DOHH2 (cell line): Measurements from ENCODE around the gene STARD9.

Source experiments
- H3F3A ChIP-seq: fragments of 200-600 bp; sonication (generic), shearing (Covaris generic); 2 replicates; pipeline ENCODE4 v1.6.0; 2016; ENCODE audit warnings: antibody characterized with exemption, mild to moderate bottlenecking; ENCODE audit not compliant: control insufficient read depth, insufficient read depth
- H3K27ac ChIP-seq: fragments of 200-600 bp; sonication (generic); 2 replicates; pipeline ENCODE4 v1.5.1; 2014; ENCODE audit warnings: low read depth, mild to moderate bottlenecking, low read length, moderate library complexity
- H3K27me3 ChIP-seq: fragments of 200-600 bp; sonication (generic); 2 replicates; pipeline ENCODE4 v1.6.1; 2014; ENCODE audit warnings: mild to moderate bottlenecking, low read length, mixed read lengths; ENCODE audit not compliant: control insufficient read depth
- H3K36me3 ChIP-seq: fragments of 200-600 bp; sonication (generic); 2 replicates; pipeline ENCODE4 v1.6.1; 2014; ENCODE audit warnings: mild to moderate bottlenecking, low read length, moderate library complexity, mixed read lengths; ENCODE audit not compliant: control insufficient read depth
- H3K4me1 ChIP-seq: fragments of 200-600 bp; sonication (generic); 2 replicates; pipeline ENCODE4 v1.6.1; 2014; ENCODE audit warnings: mild to moderate bottlenecking, low read length, mixed read lengths; ENCODE audit not compliant: control insufficient read depth
- H3K4me2 ChIP-seq: fragments of 200-600 bp; sonication (generic); 2 replicates; pipeline ENCODE4 v1.6.0; 2014; ENCODE audit warnings: mild to moderate bottlenecking, low read length, moderate library complexity
- H3K4me3 ChIP-seq: fragments of 200-600 bp; sonication (generic); 2 replicates; pipeline ENCODE4 v1.5.1; 2014; ENCODE audit warnings: mild to moderate bottlenecking, low read length, mixed read lengths
- H3K79me2 ChIP-seq: fragments of 200-600 bp; sonication (generic); 2 replicates; pipeline ENCODE4 v1.6.1; 2014; ENCODE audit warnings: mild to moderate bottlenecking, low read length, mixed read lengths; ENCODE audit not compliant: control insufficient read depth
- H3K9me2 ChIP-seq: fragments of 200-600 bp; sonication (generic); replicated peaks from 2 replicates; pipeline ENCODE4 v1.6.1; 2014; ENCODE audit warnings: mild to moderate bottlenecking, low read length, mixed read lengths; ENCODE audit not compliant: control insufficient read depth
- H3K9me3 ChIP-seq: fragments of 200-600 bp; sonication (generic); 2 replicates; pipeline ENCODE4 v1.6.1; 2014; ENCODE audit warnings: antibody characterized with exemption, low read length, mixed read lengths; ENCODE audit not compliant: control insufficient read depth, insufficient read depth
- H4K20me1 ChIP-seq: fragments of 200-600 bp; sonication (generic); 2 replicates; pipeline ENCODE4 v1.6.0; 2014; ENCODE audit warnings: low read depth, mild to moderate bottlenecking, antibody characterized with exemption, low read length, moderate library complexity; ENCODE audit not compliant: control insufficient read depth, insufficient read depth
- CTCF ChIP-seq: fragments of 200-600 bp; sonication (generic); IDR thresholded peaks from one replicate; pipeline ENCODE4 v1.5.1; 2014; ENCODE audit warnings: antibody characterized with exemption, mild to moderate bottlenecking, low read depth, low read length; ENCODE audit not compliant: poor library complexity, severe bottlenecking
- EZH2phosphoT487 ChIP-seq: fragments of 200-600 bp; sonication (generic); IDR thresholded peaks from 2 replicates; pipeline ENCODE4 v1.6.1; 2017; ENCODE audit warnings: borderline replicate concordance, mild to moderate bottlenecking, antibody characterized with exemption, low read length, moderate library complexity, mixed read lengths

The STARD9 gene

GRCh38 chr15:42694398-42694797, 119.0 kb downstream of the STARD9 start:
- H3K4me2 ChIP-seq: no peak overlapping the region
- no peaks in the 10 kb centered on the region for H3K4me1 ChIP-seq
- no peak overlapping the region for H3K27ac ChIP-seq
- TF ChIP-seq CTCF (no peak), EZH2phosphoT487 (no peak)
- H3K27me3 ChIP-seq: no peaks in the 10 kb centered on the region
- H4K20me1 ChIP-seq: no peaks in the 10 kb centered on the region
- H3F3A ChIP-seq: no peaks in the 10 kb centered on the region
- H3K9me3 ChIP-seq: no peaks in the 10 kb centered on the region
- H3K9me2 ChIP-seq: no peaks in the 10 kb centered on the region
- H3K36me3 ChIP-seq: no peaks in the 10 kb centered on the region
- H3K4me3 ChIP-seq: no peak overlapping the region
- no peaks in the 10 kb centered on the region for H3K79me2 ChIP-seq

GRCh38 chr15:42695527-42696071, 120.2 kb downstream of the STARD9 start:
- Histone ChIP-seq H3K79me2 (no peaks in the 10 kb centered on the region), H3K9me3 (no peaks in the 10 kb centered on the region), H4K20me1 (no peaks in the 10 kb centered on the region), H3F3A (no peaks in the 10 kb centered on the region), H3K27ac (no peak overlapping the region), H3K4me3 (no peak overlapping the region), H3K36me3 (no peaks in the 10 kb centered on the region), H3K4me2 (no peak overlapping the region), H3K9me2 (no peaks in the 10 kb centered on the region), H3K4me1 (no peaks in the 10 kb centered on the region), H3K27me3 (no peaks in the 10 kb centered on the region)
- TF ChIP-seq EZH2phosphoT487 (no peak), CTCF (no peak)

GRCh38 chr15:42696626-42697025, 121.2 kb downstream of the STARD9 start:
- Histone ChIP-seq H3K9me2 (no peaks in the 10 kb centered on the region), H4K20me1 (no peaks in the 10 kb centered on the region), H3K27ac (no peak overlapping the region), H3K4me3 (no peak overlapping the region), H3K27me3 (no peaks in the 10 kb centered on the region), H3K36me3 (no peaks in the 10 kb centered on the region), H3K4me1 (no peaks in the 10 kb centered on the region), H3F3A (no peaks in the 10 kb centered on the region), H3K9me3 (no peaks in the 10 kb centered on the region), H3K79me2 (no peaks in the 10 kb centered on the region), H3K4me2 (no peak overlapping the region)
- TF ChIP-seq CTCF (no peak), EZH2phosphoT487 (no peak)
